ENCODE measurements around the gene USHBP1.
"Not testable (repeated sequence)": the region's sequence is repeated elsewhere in the genome, so short reads cannot be mapped to it uniquely, and the experiment has no call there.

USHBP1 gene

GRCh38 chr19:17275441-17276175, 11.1 kb upstream of the USHBP1 start:
- Histone ChIP-seq H2BK120ac (ENCODE audit: low read depth, low read length) (no peak overlapping the region), H2AK5ac (ENCODE audit: low read length, severe bottlenecking) (no peak overlapping the region), H4K91ac (ENCODE audit: low read length) (no peak overlapping the region), H3K9me3 (ENCODE audit: control insufficient read depth, low read length) (no peaks in the 10 kb centered on the region), H3K4me3 (ENCODE audit: insufficient read depth in 1 of 2, low read depth in 1 of 2, low read length in 2 of 2) (no peak overlapping the region), H3K4me1 (ENCODE audit: control insufficient read depth, insufficient read depth, low read depth, low read length) (no peaks in the 10 kb centered on the region), H2BK5ac (ENCODE audit: low read depth, low read length, poor library complexity, severe bottlenecking) (no peak overlapping the region), H3K9ac (ENCODE audit: low read length) (no peak overlapping the region), H3K27ac (ENCODE audit: low read length, poor library complexity, severe bottlenecking) (no peak overlapping the region), H3K23ac (ENCODE audit: low read length in 2 of 2) (no peak overlapping the region), H3K36me3 (ENCODE audit: control insufficient read depth in 1 of 2, insufficient read depth in 2 of 2, low read depth in 1 of 2, low read length in 2 of 2) (peaks cover 67 to 81% of the 10 kb centered on the region in 2 experiments), H3K4me2 (ENCODE audit: low read length, poor library complexity, severe bottlenecking) (no peak overlapping the region), H3K79me1 (replicated peaks; ENCODE audit: low read length, poor library complexity, severe bottlenecking) (peaks cover 21% of the 10 kb centered on the region), H3K18ac (ENCODE audit: low read depth in 1 of 2, low read length in 2 of 2) (no peak overlapping the region), H3K4ac (ENCODE audit: low read depth in 1 of 2, low read length in 2 of 2) (no peak overlapping the region), H3K27me3 (ENCODE audit: control insufficient read depth in 1 of 2, insufficient read depth in 1 of 2, low read length in 2 of 2) (no peaks in the 10 kb centered on the region), H3K14ac (ENCODE audit: low read length in 2 of 2) (no peak overlapping the region), H2BK12ac (ENCODE audit: low read length in 2 of 2) (no peak overlapping the region), H4K8ac (ENCODE audit: low read length) (no peak overlapping the region), H2AFZ (ENCODE audit: low read depth, low read length) (no peak overlapping the region), H2BK15ac (ENCODE audit: low read depth, poor library complexity, severe bottlenecking) (no peak overlapping the region)
- no peak for DNase-seq
- 97% methylated on average over 19 of the region's 19 CpGs for WGBS

GRCh38 chr19:17274892-17275291, 10.3 kb upstream of the USHBP1 start:
- not testable (repeated sequence) for H2AFZ ChIP-seq (ENCODE audit: low read depth, low read length); H3K4me1 ChIP-seq (ENCODE audit: control insufficient read depth, insufficient read depth, low read depth, low read length); H4K91ac ChIP-seq (ENCODE audit: low read length); H3K18ac ChIP-seq (ENCODE audit: low read depth in 1 of 2, low read length in 2 of 2); H3K27me3 ChIP-seq (ENCODE audit: control insufficient read depth in 1 of 2, insufficient read depth in 1 of 2, low read length in 2 of 2); H2BK5ac ChIP-seq (ENCODE audit: low read depth, low read length, poor library complexity, severe bottlenecking); H3K4ac ChIP-seq (ENCODE audit: low read depth in 1 of 2, low read length in 2 of 2); H2BK120ac ChIP-seq (ENCODE audit: low read depth, low read length); H2AK5ac ChIP-seq (ENCODE audit: low read length, severe bottlenecking); H3K14ac ChIP-seq (ENCODE audit: low read length in 2 of 2); H3K4me2 ChIP-seq (ENCODE audit: low read length, poor library complexity, severe bottlenecking); H3K27ac ChIP-seq (ENCODE audit: low read length, poor library complexity, severe bottlenecking); H4K8ac ChIP-seq (ENCODE audit: low read length); H3K9me3 ChIP-seq (ENCODE audit: control insufficient read depth, low read length); H2BK12ac ChIP-seq (ENCODE audit: low read length in 2 of 2); DNase-seq; H3K4me3 ChIP-seq (ENCODE audit: insufficient read depth in 1 of 2, low read depth in 1 of 2, low read length in 2 of 2); H2BK15ac ChIP-seq (ENCODE audit: low read depth, poor library complexity, severe bottlenecking); H3K9ac ChIP-seq (ENCODE audit: low read length); H3K23ac ChIP-seq (ENCODE audit: low read length in 2 of 2)
- H3K79me1 ChIP-seq (replicated peaks; ENCODE audit: low read length, poor library complexity, severe bottlenecking): peaks cover 27% of the 10 kb centered on the region
- H3K36me3 ChIP-seq (ENCODE audit: control insufficient read depth in 1 of 2, insufficient read depth in 2 of 2, low read depth in 1 of 2, low read length in 2 of 2): peaks cover 71 to 87% of the 10 kb centered on the region in 2 experiments
- WGBS: 100% methylated on average over 2 of the region's 3 CpGs

- no peak overlapping the region for H3K27ac ChIP-seq (ENCODE audit: low read length, poor library complexity, severe bottlenecking)
- no peak overlapping the region for H2BK15ac ChIP-seq (ENCODE audit: low read depth, poor library complexity, severe bottlenecking)
- no peak for DNase-seq
- no peak overlapping the region for H3K4me3 ChIP-seq (ENCODE audit: insufficient read depth in 1 of 2, low read depth in 1 of 2, low read length in 2 of 2)
- H3K23ac ChIP-seq (ENCODE audit: low read length in 2 of 2): no peak overlapping the region
- no peaks in the 10 kb centered on the region for H3K27me3 ChIP-seq (ENCODE audit: control insufficient read depth in 1 of 2, insufficient read depth in 1 of 2, low read length in 2 of 2)
- H2AFZ ChIP-seq (ENCODE audit: low read depth, low read length): no peak overlapping the region
- no peaks in the 10 kb centered on the region for H3K9me3 ChIP-seq (ENCODE audit: control insufficient read depth, low read length)
- no peak overlapping the region for H4K91ac ChIP-seq (ENCODE audit: low read length)
- no peak overlapping the region for H3K4me2 ChIP-seq (ENCODE audit: low read length, poor library complexity, severe bottlenecking)
- no peak overlapping the region for H2BK120ac ChIP-seq (ENCODE audit: low read depth, low read length)
- H3K4ac ChIP-seq (ENCODE audit: low read depth in 1 of 2, low read length in 2 of 2): no peak overlapping the region
- H4K8ac ChIP-seq (ENCODE audit: low read length): no peak overlapping the region
- H3K79me1 ChIP-seq (replicated peaks; ENCODE audit: low read length, poor library complexity, severe bottlenecking): peaks cover 28% of the 10 kb centered on the region
- no peak overlapping the region for H3K14ac ChIP-seq (ENCODE audit: low read length in 2 of 2)
- peaks cover 28 to 39% of the 10 kb centered on the region in 2 experiments for H3K36me3 ChIP-seq (ENCODE audit: control insufficient read depth in 1 of 2, insufficient read depth in 2 of 2, low read depth in 1 of 2, low read length in 2 of 2)
- peak overlapping the region; percentile 91 for H3K9ac ChIP-seq (ENCODE audit: low read length)
- WGBS: 98% methylated on average over 13 of the region's 13 CpGs
- H3K4me1 ChIP-seq (ENCODE audit: control insufficient read depth, insufficient read depth, low read depth, low read length): peaks cover 7% of the 10 kb centered on the region
- H3K18ac ChIP-seq (ENCODE audit: low read depth in 1 of 2, low read length in 2 of 2): no peak overlapping the region
- peak overlapping the region; percentile 22 for H2AK5ac ChIP-seq (ENCODE audit: low read length, severe bottlenecking)
- no peak overlapping the region for H2BK5ac ChIP-seq (ENCODE audit: low read depth, low read length, poor library complexity, severe bottlenecking)
- no peak overlapping the region for H2BK12ac ChIP-seq (ENCODE audit: low read length in 2 of 2)
Measured at GRCh38 chr19:17268754-17269153, 4.2 kb upstream of the USHBP1 start.

GRCh38 chr19:17266975-17267788, 2.6 kb upstream of the USHBP1 start, which contains the start of gene BABAM1:
Gene BABAM1 (plus strand): TSS chr19:17267443. CDS start chr19:17268807, 1,364 bp downstream.
- Histone ChIP-seq H3K79me1 (replicated peaks; ENCODE audit: low read length, poor library complexity, severe bottlenecking) (peaks cover 24% of the 10 kb centered on the region), H3K27ac (ENCODE audit: low read length, poor library complexity, severe bottlenecking) (peak within 1 kb of the TSS; percentile 72), H3K4me2 (ENCODE audit: low read length, poor library complexity, severe bottlenecking) (peak within 1 kb of the TSS; percentile 100), H2AK5ac (ENCODE audit: low read length, severe bottlenecking) (peak within 1 kb of the TSS; percentile 57), H4K91ac (ENCODE audit: low read length) (no peak within 1 kb of the TSS), H3K23ac (ENCODE audit: low read length in 2 of 2) (peak within 1 kb of the TSS in 1 of 2 experiments; percentile 80), H3K18ac (ENCODE audit: low read depth in 1 of 2, low read length in 2 of 2) (peak within 1 kb of the TSS in 1 of 2 experiments; percentile 70), H3K27me3 (ENCODE audit: control insufficient read depth in 1 of 2, insufficient read depth in 1 of 2, low read length in 2 of 2) (no peaks in the 10 kb centered on the region), H2BK5ac (ENCODE audit: low read depth, low read length, poor library complexity, severe bottlenecking) (peak within 1 kb of the TSS; percentile 52), H2BK12ac (ENCODE audit: low read length in 2 of 2) (no peak within 1 kb of the TSS), H3K4me1 (ENCODE audit: control insufficient read depth, insufficient read depth, low read depth, low read length) (peaks cover 7% of the 10 kb centered on the region), H4K8ac (ENCODE audit: low read length) (peak within 1 kb of the TSS; percentile 88), H3K4ac (ENCODE audit: low read depth in 1 of 2, low read length in 2 of 2) (peak within 1 kb of the TSS in 1 of 2 experiments; percentile 83), H2BK15ac (ENCODE audit: low read depth, poor library complexity, severe bottlenecking) (no peak within 1 kb of the TSS), H3K9me3 (ENCODE audit: control insufficient read depth, low read length) (no peaks in the 10 kb centered on the region), H2BK120ac (ENCODE audit: low read depth, low read length) (peak within 1 kb of the TSS; percentile 44), H3K4me3 (ENCODE audit: insufficient read depth in 1 of 2, low read depth in 1 of 2, low read length in 2 of 2) (peak within 1 kb of the TSS; percentile 83 to 98), H3K9ac (ENCODE audit: low read length) (peak within 1 kb of the TSS; percentile 91), H3K14ac (ENCODE audit: low read length in 2 of 2) (peak within 1 kb of the TSS in 1 of 2 experiments; percentile 88), H3K36me3 (ENCODE audit: control insufficient read depth in 1 of 2, insufficient read depth in 2 of 2, low read depth in 1 of 2, low read length in 2 of 2) (peaks cover 21 to 29% of the 10 kb centered on the region in 2 experiments), H2AFZ (ENCODE audit: low read depth, low read length) (peak within 1 kb of the TSS; percentile 94)
- DNase-seq: peak; percentile 100
- WGBS: 1% methylated on average over 27 of the region's 27 CpGs
